Lower leg skin (tissue), 4 donors: ENCODE data around the gene LMCD1. TPM values are rescaled to one million over a fixed set of nuclear protein-coding genes. Genes with fewer than 3 reads are reported as not detected.

ENCODE experiments used
- DNase-seq, 2 donors: peaks; one replicate each; pipeline ENCODE4 v3.0.0-alpha.2; 2019; ENCODE audit warnings: low spot score in 2 of 2
- H3K4me3 ChIP-seq: fragments of 200-600 bp; sonication (generic); 2 replicates; pipeline ENCODE4 v1.5.1; 2017; ENCODE audit warnings: mild to moderate bottlenecking, low read depth; ENCODE audit not compliant: poor library complexity, severe bottlenecking
- POLR2A ChIP-seq, 2 donors: fragments of 450-650 bp; IDR thresholded peaks; one replicate each; pipeline ENCODE4 v1.6.1; 2016 to 2017; ENCODE audit warnings: antibody characterized with exemption in 2 of 2, mild to moderate bottlenecking in 1 of 2, moderate library complexity in 1 of 2
- WGBS, 2 donors: methylation state at CpG; one replicate each; pipeline ENCODE4 v1.1.5; 2018; 5-methylcytosine and 5-hydroxymethylcytosine counted together
- intact Hi-C: fragments of 100-400 bp; cut with DNase I; formaldehyde crosslinking; loops from one replicate; pipeline ENCODE4 v1.15.0; 2023; ENCODE audit warnings: low total_unique reads
- total RNA-seq, 4 donors: library from RNA; depleted of rRNA; stranded (reverse); fragments of >200 nt; gene quantifications; one replicate each; pipeline ENCODE4 v1.1.0, GENCODE V29; 2016
- TF ChIP-seq, protein P1 (sequence below), 3 donors: fragments of 450-650 bp; IDR thresholded peaks; one replicate each; pipeline ENCODE4 v1.5.1; 2016; ENCODE audit warnings: antibody characterized with exemption in 3 of 3, mild to moderate bottlenecking in 3 of 3, moderate library complexity in 2 of 3

Gene LMCD1
- total RNA-seq, 4 donors from 2014 or later, result 40.4 to 81.5 (median 54.1) TPM

GRCh38 chr3:8488411-8488810 lies 13.2 kb upstream of the LMCD1 start:
- WGBS, 2 donors, result 71 to 81% methylated on average over 3 of the region's 3 CpGs
- intact Hi-C loops, result no loop called here
- DNase-seq, result no peak

GRCh38 chr3:8488877-8489276 lies 12.7 kb upstream of the LMCD1 start:
- intact Hi-C loops, result no loop called here
- no peak overlapping the region for H3K4me3 ChIP-seq
- DNase-seq, result no peak
- TF ChIP-seq, protein P1, sequence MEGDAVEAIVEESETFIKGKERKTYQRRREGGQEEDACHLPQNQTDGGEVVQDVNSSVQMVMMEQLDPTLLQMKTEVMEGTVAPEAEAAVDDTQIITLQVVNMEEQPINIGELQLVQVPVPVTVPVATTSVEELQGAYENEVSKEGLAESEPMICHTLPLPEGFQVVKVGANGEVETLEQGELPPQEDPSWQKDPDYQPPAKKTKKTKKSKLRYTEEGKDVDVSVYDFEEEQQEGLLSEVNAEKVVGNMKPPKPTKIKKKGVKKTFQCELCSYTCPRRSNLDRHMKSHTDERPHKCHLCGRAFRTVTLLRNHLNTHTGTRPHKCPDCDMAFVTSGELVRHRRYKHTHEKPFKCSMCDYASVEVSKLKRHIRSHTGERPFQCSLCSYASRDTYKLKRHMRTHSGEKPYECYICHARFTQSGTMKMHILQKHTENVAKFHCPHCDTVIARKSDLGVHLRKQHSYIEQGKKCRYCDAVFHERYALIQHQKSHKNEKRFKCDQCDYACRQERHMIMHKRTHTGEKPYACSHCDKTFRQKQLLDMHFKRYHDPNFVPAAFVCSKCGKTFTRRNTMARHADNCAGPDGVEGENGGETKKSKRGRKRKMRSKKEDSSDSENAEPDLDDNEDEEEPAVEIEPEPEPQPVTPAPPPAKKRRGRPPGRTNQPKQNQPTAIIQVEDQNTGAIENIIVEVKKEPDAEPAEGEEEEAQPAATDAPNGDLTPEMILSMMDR (IDR thresholded peaks at IDR 0.05), result no peak
- TF ChIP-seq POLR2A (IDR thresholded peaks at IDR 0.05), result no peak
- WGBS, 2 donors, result 59 to 71% methylated on average over 5 of the region's 5 CpGs

More at GRCh38 chr3:8488411-8488810, 13.2 kb upstream of the LMCD1 start:
- TF ChIP-seq, protein P1 (IDR thresholded peaks at IDR 0.05), result no peak
- no peak for TF ChIP-seq POLR2A (IDR thresholded peaks at IDR 0.05)
- H3K4me3 ChIP-seq, result no peak overlapping the region

- DNase-seq, result no peak
- intact Hi-C loops, result no loop called here
- WGBS, 2 donors, result 68 to 78% methylated on average over 2 of the region's 2 CpGs
- TF ChIP-seq, protein P1 (IDR thresholded peaks at IDR 0.05), result no peak
- no peak for TF ChIP-seq POLR2A (IDR thresholded peaks at IDR 0.05)
- H3K4me3 ChIP-seq, result no peak overlapping the region
Observed at GRCh38 chr3:8489278-8489792, 12.3 kb upstream of the LMCD1 start.

DNA sequence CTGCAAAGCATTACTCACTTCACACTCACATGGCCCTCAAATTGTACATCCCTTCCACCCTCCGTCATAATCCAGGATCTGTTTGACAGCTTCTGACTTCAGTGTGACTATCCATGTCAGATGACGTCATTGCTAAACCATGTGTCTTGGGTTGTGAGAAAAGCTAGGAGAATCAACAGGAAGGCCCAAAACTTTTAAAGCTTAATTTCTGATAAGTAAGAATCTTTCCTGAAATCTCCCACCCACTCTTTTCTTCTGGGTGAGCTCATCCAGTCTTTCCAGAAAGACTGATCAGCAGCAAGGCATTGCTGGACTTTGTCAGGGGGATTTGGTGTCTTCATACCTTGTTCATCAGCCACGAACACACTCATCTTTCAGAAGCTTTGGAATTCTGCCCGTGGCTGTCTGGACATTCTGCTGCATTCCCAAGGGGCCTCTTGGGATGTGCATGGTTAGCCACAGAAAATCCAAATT lies 11.5 kb upstream of the LMCD1 start:
- TF ChIP-seq, protein P1 (IDR thresholded peaks at IDR 0.05), result no peak
- TF ChIP-seq POLR2A (IDR thresholded peaks at IDR 0.05), result no peak
- 50 to 58% methylated on average over 4 of the region's 4 CpGs for WGBS, 2 donors
- H3K4me3 ChIP-seq, result no peak overlapping the region
- intact Hi-C loops, result no loop called here
- peak in 1 of 2 donors; percentile 44 for DNase-seq

DNA sequence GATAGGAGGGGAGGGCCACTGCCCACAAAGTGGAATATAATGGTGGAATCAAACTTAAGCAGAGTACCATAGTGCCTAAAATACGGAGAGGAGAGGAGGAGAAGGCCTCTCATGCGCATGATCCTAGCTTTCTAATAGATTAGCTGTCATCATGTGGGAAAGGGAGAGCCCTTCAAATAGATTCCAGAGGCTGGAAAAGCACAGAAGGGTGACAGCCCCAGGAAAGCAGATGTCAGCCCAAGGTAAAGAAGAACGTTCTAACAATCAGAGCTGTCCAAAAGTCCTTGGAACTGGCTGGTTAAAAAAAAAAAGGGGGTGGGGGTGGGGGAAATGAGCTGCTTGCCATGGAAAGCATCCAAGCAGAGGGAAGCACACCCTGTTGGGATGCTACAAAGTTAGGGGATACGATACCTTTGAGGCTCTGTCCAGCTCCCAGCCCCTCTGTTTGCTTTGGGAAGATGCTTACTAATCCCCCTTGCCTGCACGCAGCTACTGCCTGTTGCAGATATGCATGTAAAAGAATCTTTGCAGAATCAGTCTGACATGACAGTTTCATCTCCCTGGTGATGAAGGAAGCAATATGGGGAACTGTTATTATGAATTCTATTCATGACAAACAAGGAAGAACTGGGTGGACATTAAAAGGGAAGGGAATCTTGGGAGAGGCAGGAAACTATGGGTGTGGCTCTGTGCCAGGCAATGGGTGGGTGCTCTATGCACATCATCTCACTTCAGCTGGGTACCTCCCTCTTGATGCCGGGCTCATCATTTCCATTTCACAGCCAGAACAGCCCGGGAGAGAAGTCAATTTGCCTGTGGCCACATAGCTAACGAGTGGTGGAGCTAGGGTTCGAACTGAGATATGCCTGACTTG lies 10.1 kb upstream of the LMCD1 start:
- intact Hi-C loops, result no loop called here
- peak in 1 of 2 donors; percentile 51 for DNase-seq
- no peak overlapping the region for H3K4me3 ChIP-seq
- WGBS, 2 donors, result 42 to 49% methylated on average over 9 of the region's 9 CpGs
- TF ChIP-seq POLR2A (IDR thresholded peaks at IDR 0.05), result no peak
- TF ChIP-seq, protein P1 (IDR thresholded peaks at IDR 0.05), result no peak
